Effector CD8-positive, alpha-beta T cell (primary cell): ENCODE measurements around the gene ENTPD2.

Experiments used
- DNase-seq: peaks from one replicate; lab custom pipeline; 2025; lab: John Stamatoyannopoulos, UW

The ENTPD2 gene

GRCh38 chr9:137030006-137030405 lies 23.9 kb downstream of the ENTPD2 start:
- DNase-seq, result no peak

- peak; percentile 43 for DNase-seq
Measured at GRCh38 chr9:137029058-137029936, 24.6 kb downstream of the ENTPD2 start.

GRCh38 chr9:137028263-137029057 lies 25.4 kb downstream of the ENTPD2 start:
- DNase-seq, result peak; percentile 50

- DNase-seq, result no peak
Measured at GRCh38 chr9:137027369-137028262, 26.2 kb downstream of the ENTPD2 start, which contains the start of gene ABCA2. ABCA2 (minus strand) TSS chr9:137028237; CDS start chr9:137028140, 97 bp downstream.

- no peak for DNase-seq
Measured at GRCh38 chr9:137026828-137027227, 27.0 kb downstream of the ENTPD2 start.

- no peak for DNase-seq
Measured at GRCh38 chr9:137026384-137026783, 27.5 kb downstream of the ENTPD2 start.

- DNase-seq, result no peak
Measured at GRCh38 chr9:137025517-137025966, 28.3 kb downstream of the ENTPD2 start.

GRCh38 chr9:137023583-137023991 lies 30.3 kb downstream of the ENTPD2 start:
- no peak for DNase-seq

GRCh38 chr9:137023157-137023556 lies 30.7 kb downstream of the ENTPD2 start:
- DNase-seq, result no peak

- no peak for DNase-seq
Measured at GRCh38 chr9:137022662-137023008, 31.2 kb downstream of the ENTPD2 start.

- DNase-seq, result peak; percentile 60
Measured at GRCh38 chr9:137021979-137022661, 31.7 kb downstream of the ENTPD2 start.

GRCh38 chr9:137021568-137021978 lies 32.3 kb downstream of the ENTPD2 start:
- DNase-seq, result no peak

- DNase-seq, result no peak
Measured at GRCh38 chr9:137020771-137021567, 32.9 kb downstream of the ENTPD2 start.

GRCh38 chr9:137019891-137020683 lies 33.8 kb downstream of the ENTPD2 start:
- DNase-seq, result no peak

GRCh38 chr9:137018761-137019559 lies 34.9 kb downstream of the ENTPD2 start:
- no peak for DNase-seq

GRCh38 chr9:137017791-137018497 lies 35.9 kb downstream of the ENTPD2 start:
- no peak for DNase-seq

- DNase-seq, result no peak
Measured at GRCh38 chr9:137017071-137017470, 36.8 kb downstream of the ENTPD2 start.

GRCh38 chr9:137016436-137016835 lies 37.4 kb downstream of the ENTPD2 start:
- DNase-seq, result no peak
